Liver (tissue), 9 donors: ENCODE results near the gene TMEM119. TPM values are rescaled to one million over a fixed set of nuclear protein-coding genes. Genes with fewer than 3 reads are reported as not detected.
A peak's percentile ranks its signal among the peaks of the same experiment; 100 is the strongest.

Experiments used
- DNase-seq: peaks from one replicate; pipeline ENCODE4 v3.0.0-alpha.2; 2017; ENCODE audit warnings: low spot score
- H3K27ac ChIP-seq, 2 donors: one replicate each; pipeline ENCODE4 v1.7.0; 2013; ENCODE audit warnings: inconsistent platforms in 2 of 2, low read length in 2 of 2, control low read depth in 1 of 2, low read depth in 1 of 2, mild to moderate bottlenecking in 1 of 2
- H3K27me3 ChIP-seq, 4 donors: one replicate each; pipeline versions ENCODE4 v1.6.1 to v1.7.0; 2013; ENCODE audit warnings: low read length in 3 of 4, inconsistent platforms in 1 of 4, mild to moderate bottlenecking in 1 of 4, moderate library complexity in 1 of 4; ENCODE audit not compliant: control insufficient read depth in 4 of 4, insufficient read depth in 4 of 4
- H3K36me3 ChIP-seq, 4 donors: one replicate each; pipeline versions ENCODE4 v1.6.1 to v1.7.0; 2013; ENCODE audit warnings: low read length in 3 of 4, mild to moderate bottlenecking in 3 of 4, low read depth in 1 of 4, moderate library complexity in 1 of 4; ENCODE audit not compliant: control insufficient read depth in 4 of 4, insufficient read depth in 3 of 4
- H3K4me1 ChIP-seq, 4 donors: one replicate each; pipeline versions ENCODE4 v1.6.1 to v1.7.0; 2013; ENCODE audit warnings: low read length in 3 of 4, mild to moderate bottlenecking in 3 of 4, moderate library complexity in 1 of 4; ENCODE audit not compliant: control insufficient read depth in 4 of 4, insufficient read depth in 4 of 4
- H3K4me3 ChIP-seq, 3 donors: one replicate each; pipeline versions ENCODE4 v1.6.1 to v1.7.0; 2013; ENCODE audit warnings: low read length in 3 of 3, control low read depth in 1 of 3, low read depth in 1 of 3, mild to moderate bottlenecking in 1 of 3
- H3K9ac ChIP-seq, 2 donors: one replicate each; pipeline ENCODE4 v1.7.0; 2013; ENCODE audit warnings: low read length in 2 of 2, mild to moderate bottlenecking in 2 of 2, moderate library complexity in 2 of 2, control low read depth in 1 of 2, low read depth in 1 of 2
- H3K9me3 ChIP-seq, 4 donors: one replicate each; pipeline versions ENCODE4 v1.6.1 to v1.7.0; 2013; ENCODE audit warnings: low read length in 3 of 4; ENCODE audit not compliant: control insufficient read depth in 4 of 4
- ATF3 ChIP-seq: IDR thresholded peaks from 2 replicates; pipeline ENCODE4 v1.6.1; 2016; ENCODE audit warnings: antibody characterized with exemption
- EGR1 ChIP-seq, 2 donors: IDR thresholded peaks; 2 replicates each; pipeline ENCODE4 v1.6.1; 2016 to 2018; ENCODE audit warnings: antibody characterized with exemption in 2 of 2, low read depth in 2 of 2
- FOXA1 ChIP-seq: IDR thresholded peaks from 2 replicates; pipeline ENCODE4 v1.6.1; 2016; ENCODE audit warnings: antibody characterized with exemption
- FOXA2 ChIP-seq: IDR thresholded peaks from 2 replicates; pipeline ENCODE4 v1.6.1; 2016; ENCODE audit warnings: antibody characterized with exemption
- GABPA ChIP-seq, 2 donors: IDR thresholded peaks in 1 of 2; conservative IDR thresholded peaks in 1 of 2; 2 replicates each; pipeline ENCODE4 v1.6.1; 2016; ENCODE audit warnings: antibody characterized with exemption in 2 of 2, mild to moderate bottlenecking in 1 of 2, moderate library complexity in 1 of 2
- HNF4A ChIP-seq, 2 donors: conservative IDR thresholded peaks; 2 replicates each; pipeline ENCODE4 v1.6.1; 2016; ENCODE audit warnings: antibody characterized with exemption in 2 of 2, mild to moderate bottlenecking in 2 of 2
- HNF4G ChIP-seq: IDR thresholded peaks from 2 replicates; pipeline ENCODE4 v1.6.1; 2016; ENCODE audit warnings: antibody characterized with exemption
- JUND ChIP-seq, 2 donors: IDR thresholded peaks; 2 replicates each; pipeline ENCODE4 v1.6.1; 2016; ENCODE audit warnings: antibody characterized with exemption in 2 of 2
- MAX ChIP-seq: IDR thresholded peaks from 2 replicates; pipeline ENCODE4 v1.6.1; 2016; ENCODE audit warnings: antibody characterized with exemption
- NR2F2 ChIP-seq: IDR thresholded peaks from 2 replicates; pipeline ENCODE4 v1.6.1; 2016; ENCODE audit warnings: antibody characterized with exemption
- RAD21 ChIP-seq, 2 donors: IDR thresholded peaks; 2 replicates each; pipeline ENCODE4 v1.6.1; 2016; ENCODE audit warnings: antibody characterized with exemption in 2 of 2, mild to moderate bottlenecking in 2 of 2
- REST ChIP-seq: IDR thresholded peaks from 2 replicates; pipeline ENCODE4 v1.6.1; 2016; ENCODE audit warnings: antibody characterized with exemption, mild to moderate bottlenecking
- RXRA ChIP-seq, 2 donors: IDR thresholded peaks; 2 replicates each; pipeline ENCODE4 v1.6.1; 2017 to 2018; ENCODE audit warnings: antibody characterized with exemption in 2 of 2, mild to moderate bottlenecking in 1 of 2
- SP1 ChIP-seq: IDR thresholded peaks from 2 replicates; pipeline ENCODE4 v1.6.1; 2018; ENCODE audit warnings: antibody characterized with exemption, mild to moderate bottlenecking
- TAF1 ChIP-seq: conservative IDR thresholded peaks from 2 replicates; pipeline ENCODE4 v1.6.1; 2016; ENCODE audit warnings: antibody characterized with exemption, mild to moderate bottlenecking
- YY1 ChIP-seq: IDR thresholded peaks from 2 replicates; pipeline ENCODE4 v1.6.1; 2016; ENCODE audit warnings: antibody characterized with exemption, mild to moderate bottlenecking
- ZBTB33 ChIP-seq: IDR thresholded peaks from 2 replicates; pipeline ENCODE4 v1.6.1; 2016; ENCODE audit warnings: antibody characterized with exemption
- whole genome bisulfite sequencing: extraction: QIAGEN DNeasy Blood & Tissue Kit; methylation state at CpG from one replicate; pipeline ENCODE4 v1.1.7; 2013; 5-methylcytosine and 5-hydroxymethylcytosine counted together
- polyA plus RNA-seq, 2 donors: library from polyadenylated mRNA; stranded (reverse) in 1 of 2; unstranded in 1 of 2; fragments of 200-250 nt in 1 of 2; fragments of >200 nt in 1 of 2; fragmentation: Nextera tagmentation in 1 of 2; extraction: Ambion mirVana in 1 of 2; gene quantifications; one replicate each; pipeline versions ENCODE4 v1.2.1 to v1.2.3, GENCODE V29; 2013 to 2015
- total RNA-seq, 2 donors: library from RNA; depleted of rRNA; stranded (reverse); fragments of >200 nt; gene quantifications; one replicate each; pipeline ENCODE4 v1.2.3, GENCODE V29; 2014
- donor health status: healthy.
- donor health status: healthy.
- donor health status: healthy.
- donor health status: healthy.
- donor health status: healthy.

Gene TMEM119
- total and polyA plus RNA-seq, 4 donors: 0.14 to 2.6 (median 0.38) TPM

GRCh38 chr12:108643941-108644810 lies 46.3 kb upstream of the TMEM119 start:
- Histone ChIP-seq H3K4me3 (no peak overlapping the region), H3K4me1 (peaks cover 0 to 14% (median 3%) of the 10 kb centered on the region in 4 donors), H3K36me3 (peaks cover under 1 to 22% (median 10%) of the 10 kb centered on the region in 4 donors), H3K27me3 (no peaks in the 10 kb centered on the region), H3K9me3 (no peaks in the 10 kb centered on the region), H3K9ac (no peak overlapping the region), H3K27ac (peak overlapping the region; percentile 1 to 14)
- no peak for DNase-seq
- WGBS: 58% methylated on average over 18 of the region's 18 CpGs
- no peak for TF ChIP-seq YY1
- TF ChIP-seq SP1: no peak
- peak in 1 of 2 donors; percentile 17 for TF ChIP-seq RXRA (IDR thresholded peaks at IDR 0.05)
- TF ChIP-seq HNF4A (conservative IDR thresholded peaks at IDR 0.05): peak in 1 of 2 donors; percentile 35
- peak; percentile 57 for TF ChIP-seq ATF3
- peak; percentile 51 to 87 for TF ChIP-seq JUND (IDR thresholded peaks at IDR 0.05)
- TF ChIP-seq NR2F2: peak; percentile 40

- H3K4me3 ChIP-seq: no peak overlapping the region
- TF ChIP-seq SP1 (no peak), GABPA (IDR thresholded peaks at IDR 0.05 in 1 of 2, conservative IDR thresholded peaks at IDR 0.05 in 1 of 2) (no peak), RXRA (IDR thresholded peaks at IDR 0.05) (no peak), EGR1 (IDR thresholded peaks at IDR 0.05; ENCODE audit: low read depth in 2 of 2) (no peak), HNF4A (conservative IDR thresholded peaks at IDR 0.05) (no peak), RAD21 (IDR thresholded peaks at IDR 0.05) (no peak), TAF1 (no peak), FOXA1 (no peak), YY1 (no peak)
- no peaks in the 10 kb centered on the region for H3K27me3 ChIP-seq
- WGBS: 96% methylated on average over 1 of the region's 1 CpG
- peaks cover 0 to 14% (median 3%) of the 10 kb centered on the region in 4 donors for H3K4me1 ChIP-seq
- no peak for DNase-seq
- no peak overlapping the region for H3K27ac ChIP-seq
- no peaks in the 10 kb centered on the region for H3K9me3 ChIP-seq
- peaks cover 0 to 16% (median 3%) of the 10 kb centered on the region in 4 donors for H3K36me3 ChIP-seq
- no peak overlapping the region for H3K9ac ChIP-seq
Measured at GRCh38 chr12:108642899-108643654, 45.2 kb upstream of the TMEM119 start.

- 88% methylated on average over 16 of the region's 16 CpGs for WGBS
- Histone ChIP-seq H3K4me1 (peaks cover 0 to 14% (median 3%) of the 10 kb centered on the region in 4 donors), H3K9ac (no peak overlapping the region), H3K27me3 (no peaks in the 10 kb centered on the region), H3K4me3 (no peak overlapping the region), H3K36me3 (peaks cover 0 to 14% (median 3%) of the 10 kb centered on the region in 4 donors), H3K9me3 (no peaks in the 10 kb centered on the region), H3K27ac (no peak overlapping the region)
- no peak for DNase-seq
- TF ChIP-seq NR2F2: no peak
- TF ChIP-seq JUND (IDR thresholded peaks at IDR 0.05): no peak
- no peak for TF ChIP-seq TAF1
- no peak for TF ChIP-seq GABPA (IDR thresholded peaks at IDR 0.05 in 1 of 2, conservative IDR thresholded peaks at IDR 0.05 in 1 of 2)
- TF ChIP-seq REST: no peak
- TF ChIP-seq HNF4G: no peak
- no peak for TF ChIP-seq HNF4A (conservative IDR thresholded peaks at IDR 0.05)
- no peak for TF ChIP-seq MAX
- no peak for TF ChIP-seq FOXA2
- TF ChIP-seq ATF3: no peak
- TF ChIP-seq ZBTB33: no peak
- TF ChIP-seq FOXA1: no peak
- TF ChIP-seq RAD21 (IDR thresholded peaks at IDR 0.05): no peak
- no peak for TF ChIP-seq EGR1 (IDR thresholded peaks at IDR 0.05; ENCODE audit: low read depth in 2 of 2)
- TF ChIP-seq SP1: no peak
Measured at GRCh38 chr12:108642269-108642870, 44.5 kb upstream of the TMEM119 start.
